Breast epithelium (tissue), 3 donors: ENCODE data around the gene NACC2.

Experiments used
- POLR2A ChIP-seq: fragments of 450-650 bp; IDR thresholded peaks from one replicate; pipeline ENCODE4 v1.6.1; 2016; ENCODE audit warnings: antibody characterized with exemption, mild to moderate bottlenecking, moderate library complexity
- POLR2AphosphoS5 ChIP-seq, 3 donors: sonication (generic); formaldehyde crosslinking; IDR thresholded peaks; one replicate each; pipeline ENCODE4 v1.6.1; 2017; ENCODE audit warnings: antibody characterized with exemption in 3 of 3
- TF ChIP-seq, protein P1 (sequence below), 3 donors: fragments of 450-650 bp; IDR thresholded peaks; one replicate each; pipeline ENCODE4 v1.5.1; 2016 to 2017; ENCODE audit warnings: antibody characterized with exemption in 3 of 3, mild to moderate bottlenecking in 3 of 3, moderate library complexity in 3 of 3

DNA sequence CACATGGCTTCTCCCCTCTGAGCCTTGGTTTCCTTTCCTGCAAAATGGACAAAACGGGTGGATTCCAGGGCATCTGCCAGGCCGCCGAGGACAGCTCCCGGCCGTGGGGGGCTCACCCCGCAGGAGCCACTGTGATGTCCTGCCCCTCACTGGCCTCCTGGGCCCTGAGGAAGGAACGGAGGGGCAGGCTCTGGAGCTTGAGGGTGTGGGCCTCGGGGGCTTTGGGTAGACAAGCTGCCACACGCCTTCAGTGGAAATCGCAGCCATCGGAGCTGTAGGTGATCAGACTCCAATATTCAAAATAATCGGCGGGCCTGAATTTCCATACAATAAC lies 101.7 kb downstream of the NACC2 start:
- TF ChIP-seq, protein P1, sequence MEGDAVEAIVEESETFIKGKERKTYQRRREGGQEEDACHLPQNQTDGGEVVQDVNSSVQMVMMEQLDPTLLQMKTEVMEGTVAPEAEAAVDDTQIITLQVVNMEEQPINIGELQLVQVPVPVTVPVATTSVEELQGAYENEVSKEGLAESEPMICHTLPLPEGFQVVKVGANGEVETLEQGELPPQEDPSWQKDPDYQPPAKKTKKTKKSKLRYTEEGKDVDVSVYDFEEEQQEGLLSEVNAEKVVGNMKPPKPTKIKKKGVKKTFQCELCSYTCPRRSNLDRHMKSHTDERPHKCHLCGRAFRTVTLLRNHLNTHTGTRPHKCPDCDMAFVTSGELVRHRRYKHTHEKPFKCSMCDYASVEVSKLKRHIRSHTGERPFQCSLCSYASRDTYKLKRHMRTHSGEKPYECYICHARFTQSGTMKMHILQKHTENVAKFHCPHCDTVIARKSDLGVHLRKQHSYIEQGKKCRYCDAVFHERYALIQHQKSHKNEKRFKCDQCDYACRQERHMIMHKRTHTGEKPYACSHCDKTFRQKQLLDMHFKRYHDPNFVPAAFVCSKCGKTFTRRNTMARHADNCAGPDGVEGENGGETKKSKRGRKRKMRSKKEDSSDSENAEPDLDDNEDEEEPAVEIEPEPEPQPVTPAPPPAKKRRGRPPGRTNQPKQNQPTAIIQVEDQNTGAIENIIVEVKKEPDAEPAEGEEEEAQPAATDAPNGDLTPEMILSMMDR (IDR thresholded peaks at IDR 0.05): no peak
- no peak for TF ChIP-seq POLR2A
- TF ChIP-seq POLR2AphosphoS5 (IDR thresholded peaks at IDR 0.05): no peak
